Psoas muscle (tissue), 8 donors: Measurements from ENCODE around the gene JPH2. TPM values are rescaled to one million over a fixed set of nuclear protein-coding genes. Genes with fewer than 3 reads are reported as not detected.

Experiments used
- ATAC-seq, 4 donors: fragments of 200-7000 bp; cut with Tn5 transposase; one replicate each; pipeline ENCODE4 v1.9.1; 2020; ENCODE audit warnings: moderate library complexity in 3 of 4, mild to moderate bottlenecking in 2 of 4
- DNase-seq, 2 donors: peaks; one replicate each; pipeline ENCODE4 v3.0.0-alpha.2; 2020
- H3K27ac ChIP-seq: fragments of 200-600 bp; one replicate; pipeline ENCODE4 v1.8.0; 2022
- H3K27me3 ChIP-seq, 3 donors: fragments of 200-600 bp in 1 of 3; one replicate each; pipeline versions ENCODE4 v1.6.1 to v1.8.0; 2013 to 2022; ENCODE audit warnings: low read length in 2 of 3, mild to moderate bottlenecking in 2 of 3, moderate library complexity in 1 of 3; ENCODE audit not compliant: insufficient read depth in 3 of 3
- H3K36me3 ChIP-seq, 2 donors: fragments of 200-600 bp in 1 of 2; one replicate each; pipeline versions ENCODE4 v1.6.1 to v1.8.0; 2013 to 2022; ENCODE audit warnings: low read depth in 1 of 2, mild to moderate bottlenecking in 1 of 2, moderate library complexity in 1 of 2; ENCODE audit not compliant: insufficient read depth in 1 of 2
- H3K4me1 ChIP-seq: fragments of 200-600 bp; one replicate; pipeline ENCODE4 v1.8.0; 2022
- H3K4me3 ChIP-seq: fragments of 200-600 bp; one replicate; pipeline ENCODE4 v1.8.0; 2022; ENCODE audit warnings: mild to moderate bottlenecking
- H3K9me3 ChIP-seq: fragments of 200-600 bp; one replicate; pipeline ENCODE4 v1.8.0; 2022
- whole genome bisulfite sequencing, 3 donors: extraction: QIAGEN DNeasy Blood & Tissue Kit; methylation state at CpG; one replicate each; pipeline versions ENCODE4 v1.1.6 to v1.1.7; 2013; 5-methylcytosine and 5-hydroxymethylcytosine counted together
- intact Hi-C, 2 donors: fragments of 100-400 bp; cut with DNase I; formaldehyde crosslinking; loops; one replicate each; pipeline versions ENCODE4 v1.11.0 to v1.14.2; 2022
- polyA plus RNA-seq, 3 donors: library from polyadenylated mRNA; stranded (reverse); fragments of 200-250 nt; gene quantifications; one replicate each; pipeline ENCODE4 v1.2.3, GENCODE V29; 2013
- total RNA-seq, 4 donors: library from RNA; stranded (reverse); fragmentation: NEBNext Ultra II Directional in 2 of 4; extraction: Animal tissue kit (Norgen Biotek cat#: 25700) in 2 of 4; gene quantifications; one replicate each; pipeline versions ENCODE4 v1.2.1 to v1.2.4, GENCODE V29; 2021 to 2023
- TF ChIP-seq, protein P1 (sequence below): fragments of 200-600 bp; IDR thresholded peaks from one replicate; pipeline ENCODE4 v1.8.0; 2022; ENCODE audit warnings: antibody characterized with exemption
- donor health status: healthy with polysubstance abuse.
- donor health status: DM: no; HTN: no; CAD: no; lungs with moderate emphysema.
- donor health status: Bipolar disorder and iron deficiency.
- donor health status: healthy.
- donor health status: DM: yes; HTN: yes; CAD: no.
- donor health status: DM: no; HTN: no; CAD: no.
- donor health status: DM: no; HTN: no; CAD: no.
- donor health status: DM: yes; HTN: yes; CAD: no.

The JPH2 gene
- total and polyA plus RNA-seq, 7 donors: 13.5 to 145 (median 48.0) TPM

DNA sequence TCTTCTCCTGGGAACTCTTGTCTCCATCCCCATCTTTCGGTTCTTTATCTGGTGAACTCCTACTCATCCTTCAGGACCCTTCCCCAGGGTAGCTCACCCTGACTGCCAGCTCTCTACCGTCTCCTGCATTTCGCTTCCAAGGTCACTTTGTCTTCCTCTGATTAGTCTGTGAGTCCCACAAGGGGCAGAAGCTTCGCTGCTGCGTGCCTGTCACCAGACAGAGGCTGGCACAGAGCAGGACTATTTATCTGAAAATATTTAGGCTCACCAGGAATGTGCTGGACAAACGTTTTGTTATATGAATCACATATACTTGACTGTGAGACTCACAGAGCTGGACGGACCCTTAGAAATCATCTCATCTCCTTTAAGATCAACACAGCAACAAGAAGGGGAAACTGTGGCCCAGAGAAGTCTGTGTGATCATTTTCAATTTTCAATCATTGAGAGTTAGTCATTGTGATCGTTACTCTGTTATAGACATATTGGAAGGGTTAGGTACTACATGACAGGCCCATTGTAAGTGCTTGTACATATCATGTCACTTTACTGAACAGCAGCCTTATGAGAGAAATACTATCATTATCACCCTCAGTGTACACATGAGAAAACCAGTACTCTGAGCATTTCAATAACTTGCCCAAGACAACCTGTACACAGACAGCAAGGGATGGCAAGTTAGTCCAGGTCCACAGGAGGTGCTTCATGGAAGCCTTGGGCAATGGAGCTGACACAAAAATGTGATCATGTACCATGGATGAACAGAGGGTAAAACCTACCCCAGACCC lies 51.4 kb downstream of the JPH2 start:
- no peak for DNase-seq
- 55 to 75% (median 65%) methylated on average over 8 of the region's 8 CpGs for whole genome bisulfite sequencing, 3 donors
- peaks cover 49% of the 10 kb centered on the region for H3K4me1 ChIP-seq

DNA sequence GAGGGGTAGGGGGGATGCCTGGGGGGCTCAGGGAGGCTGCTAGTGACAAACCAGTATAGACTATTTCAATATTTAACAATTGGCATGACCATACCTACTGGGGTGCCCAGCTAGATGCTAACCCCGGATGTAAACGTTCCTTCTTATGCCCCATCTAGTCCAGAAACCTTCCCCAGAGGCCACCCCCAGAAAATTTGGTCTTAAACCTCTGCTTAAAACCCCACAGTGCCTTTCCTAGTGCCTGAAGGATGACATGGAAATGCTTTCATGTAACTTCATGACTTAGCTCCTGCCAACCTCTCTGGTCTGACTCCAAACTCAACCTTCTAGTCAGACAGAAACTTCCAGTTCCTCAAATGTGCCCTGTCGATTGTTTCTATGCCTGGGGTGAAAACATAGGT lies 52.0 kb downstream of the JPH2 start:
- intact Hi-C loops: no loop called here
- DNase-seq (no peak), ATAC-seq (no peak)
- WGBS, 3 donors: 44 to 80% (median 70%) methylated on average over 3 of the region's 3 CpGs
- peak overlapping the region; percentile 91 for H3K27ac ChIP-seq
- H3K4me1 ChIP-seq: peaks cover 46% of the 10 kb centered on the region
- H3K4me3 ChIP-seq: no peak overlapping the region
- H3K36me3 ChIP-seq: no peaks in the 10 kb centered on the region
- no peaks in the 10 kb centered on the region for H3K9me3 ChIP-seq
- TF ChIP-seq, protein P1, sequence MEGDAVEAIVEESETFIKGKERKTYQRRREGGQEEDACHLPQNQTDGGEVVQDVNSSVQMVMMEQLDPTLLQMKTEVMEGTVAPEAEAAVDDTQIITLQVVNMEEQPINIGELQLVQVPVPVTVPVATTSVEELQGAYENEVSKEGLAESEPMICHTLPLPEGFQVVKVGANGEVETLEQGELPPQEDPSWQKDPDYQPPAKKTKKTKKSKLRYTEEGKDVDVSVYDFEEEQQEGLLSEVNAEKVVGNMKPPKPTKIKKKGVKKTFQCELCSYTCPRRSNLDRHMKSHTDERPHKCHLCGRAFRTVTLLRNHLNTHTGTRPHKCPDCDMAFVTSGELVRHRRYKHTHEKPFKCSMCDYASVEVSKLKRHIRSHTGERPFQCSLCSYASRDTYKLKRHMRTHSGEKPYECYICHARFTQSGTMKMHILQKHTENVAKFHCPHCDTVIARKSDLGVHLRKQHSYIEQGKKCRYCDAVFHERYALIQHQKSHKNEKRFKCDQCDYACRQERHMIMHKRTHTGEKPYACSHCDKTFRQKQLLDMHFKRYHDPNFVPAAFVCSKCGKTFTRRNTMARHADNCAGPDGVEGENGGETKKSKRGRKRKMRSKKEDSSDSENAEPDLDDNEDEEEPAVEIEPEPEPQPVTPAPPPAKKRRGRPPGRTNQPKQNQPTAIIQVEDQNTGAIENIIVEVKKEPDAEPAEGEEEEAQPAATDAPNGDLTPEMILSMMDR: no peak
- no peaks in the 10 kb centered on the region for H3K27me3 ChIP-seq

More for the DNA sequence above, 51.4 kb downstream of the JPH2 start:
- intact Hi-C loops: no loop called here
- no peak overlapping the region for H3K4me3 ChIP-seq
- ATAC-seq: no peak
- TF ChIP-seq, protein P1: no peak
- no peaks in the 10 kb centered on the region for H3K27me3 ChIP-seq
- H3K27ac ChIP-seq: peak overlapping the region; percentile 91
- H3K9me3 ChIP-seq: no peaks in the 10 kb centered on the region
- no peaks in the 10 kb centered on the region for H3K36me3 ChIP-seq

DNA sequence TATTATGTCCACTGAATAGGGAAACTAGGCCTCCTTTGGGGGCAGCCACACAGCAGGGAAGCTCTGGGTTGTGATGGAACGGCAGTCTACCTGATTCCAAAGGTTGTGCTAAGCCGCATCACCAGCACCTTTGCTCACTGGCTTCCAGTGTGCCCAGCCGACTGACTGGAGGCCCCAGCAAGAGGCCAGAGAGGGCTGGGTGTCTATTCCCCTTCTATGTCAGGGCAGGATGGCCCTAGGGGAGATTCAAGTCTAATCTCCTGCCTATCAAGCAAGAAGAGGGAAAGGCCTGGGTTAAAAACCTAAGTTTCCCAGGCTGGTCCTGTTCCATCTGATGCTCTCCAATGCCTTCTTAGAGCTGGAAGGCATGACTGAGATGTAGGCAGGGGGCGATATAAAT lies 53.6 kb downstream of the JPH2 start:
- H3K27ac ChIP-seq: peak overlapping the region; percentile 41
- no peaks in the 10 kb centered on the region for H3K27me3 ChIP-seq
- ATAC-seq: no peak
- H3K4me3 ChIP-seq: no peak overlapping the region
- TF ChIP-seq, protein P1: no peak
- peaks cover 31% of the 10 kb centered on the region for H3K4me1 ChIP-seq
- H3K9me3 ChIP-seq: no peaks in the 10 kb centered on the region
- intact Hi-C loops: no loop called here
- 82 to 86% (median 84%) methylated on average over 4 of the region's 4 CpGs for WGBS, 3 donors
- no peaks in the 10 kb centered on the region for H3K36me3 ChIP-seq
- DNase-seq: peak in 1 of 2 donors; percentile 38

DNA sequence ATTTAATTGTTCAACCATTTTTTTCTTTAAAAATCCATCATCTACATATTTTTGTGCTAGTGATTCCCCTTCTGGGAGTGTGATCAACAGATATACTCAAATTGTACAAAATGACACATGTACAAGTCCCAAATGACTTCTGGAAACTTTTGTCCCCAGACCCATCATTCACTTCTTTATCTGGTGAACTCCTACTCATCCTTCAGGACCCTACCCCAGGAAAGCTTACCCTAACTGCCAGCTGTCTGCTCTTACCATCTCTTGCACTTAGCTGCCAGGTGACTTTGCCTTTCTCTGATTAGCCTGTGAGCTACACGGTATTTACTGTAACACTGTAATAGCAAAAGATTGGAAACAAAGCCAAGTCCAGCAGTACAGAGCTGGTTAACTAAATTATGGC lies 55.3 kb downstream of the JPH2 start:
- Histone ChIP-seq H3K9me3 (no peaks in the 10 kb centered on the region), H3K36me3 (no peaks in the 10 kb centered on the region), H3K4me1 (peaks cover 16% of the 10 kb centered on the region), H3K27me3 (no peaks in the 10 kb centered on the region), H3K27ac (peak overlapping the region; percentile 21), H3K4me3 (no peak overlapping the region)
- intact Hi-C loops: no loop called here
- WGBS, 3 donors: 42 to 62% (median 47%) methylated on average over 1 of the region's 1 CpG
- no peak for ATAC-seq
- TF ChIP-seq, protein P1: no peak
- DNase-seq: no peak
